HG03108 (cell line): ENCODE results near the gene DGKD.

Source experiments
- ATAC-seq: cut with Tn5 transposase; IDR thresholded peaks from one replicate; pipeline ENCODE4 v1.9.1; 2021; ENCODE audit warnings: moderate library complexity; ENCODE audit not compliant: unreplicated experiment

Gene DGKD

DNA sequence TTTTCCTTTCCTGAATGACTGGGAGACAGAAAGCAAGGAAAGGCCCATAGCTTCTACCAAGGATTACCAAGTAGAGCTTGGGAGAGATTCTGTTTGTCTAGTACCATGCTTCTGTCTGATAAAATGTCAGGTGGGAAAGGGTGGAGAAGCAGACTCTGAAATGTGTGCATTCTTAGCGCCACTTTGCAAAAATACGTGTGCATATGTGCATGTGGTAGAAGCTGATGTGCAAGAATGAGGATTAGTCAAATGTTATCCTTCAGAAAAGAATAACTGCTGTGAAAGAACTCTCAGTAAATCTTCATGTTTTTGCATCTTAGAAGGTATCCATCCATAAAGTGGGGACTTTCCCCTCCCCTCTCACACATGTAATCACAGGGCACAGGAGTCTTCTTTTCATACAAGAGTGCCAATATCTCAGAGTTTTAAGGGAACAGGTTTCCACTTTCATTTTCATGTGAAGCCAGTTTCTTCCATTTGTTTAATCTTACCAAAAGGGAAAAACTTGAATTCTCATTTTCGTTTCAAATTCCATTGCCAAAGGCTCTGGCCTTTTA lies 15.4 kb upstream of the DGKD start:
- no peak for ATAC-seq

DNA sequence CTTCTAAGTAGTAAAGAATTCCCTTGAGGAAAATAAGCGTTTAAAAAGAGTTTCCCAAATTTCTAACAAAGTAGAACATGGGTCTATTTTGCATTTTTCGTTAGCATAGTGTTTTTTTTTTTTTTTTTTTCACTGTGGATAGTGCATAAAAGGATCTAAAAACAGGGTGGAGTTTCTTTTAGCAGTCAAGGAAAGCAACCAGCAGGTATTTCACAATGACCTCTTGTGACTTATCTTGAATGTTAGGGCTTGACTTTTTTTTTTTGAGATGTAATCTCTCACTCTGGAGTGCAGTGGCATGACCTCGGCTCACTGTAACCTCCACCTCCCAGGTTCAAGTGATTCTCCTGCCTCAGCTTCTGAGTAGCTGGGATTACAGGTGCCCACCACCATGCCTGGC lies 14.9 kb upstream of the DGKD start:
- ATAC-seq: no peak

DNA sequence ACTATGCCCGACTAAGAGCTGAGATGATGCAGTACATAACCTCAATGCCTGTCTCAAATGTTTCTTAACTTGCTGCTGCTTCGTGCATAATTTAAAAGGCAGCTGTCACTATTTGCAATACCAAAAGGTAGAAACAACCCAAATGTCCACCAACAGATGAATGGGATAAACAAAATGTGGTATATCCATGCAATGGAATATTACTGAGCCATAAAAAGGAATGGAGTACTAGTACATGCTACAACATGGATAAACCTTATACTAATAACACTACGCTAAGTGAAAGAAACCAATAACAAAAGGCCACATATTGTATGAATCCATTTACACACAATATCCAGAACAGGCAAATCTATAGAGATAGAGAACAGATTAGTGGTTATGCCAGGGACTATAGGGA lies 13.0 kb upstream of the DGKD start:
- ATAC-seq: no peak

DNA sequence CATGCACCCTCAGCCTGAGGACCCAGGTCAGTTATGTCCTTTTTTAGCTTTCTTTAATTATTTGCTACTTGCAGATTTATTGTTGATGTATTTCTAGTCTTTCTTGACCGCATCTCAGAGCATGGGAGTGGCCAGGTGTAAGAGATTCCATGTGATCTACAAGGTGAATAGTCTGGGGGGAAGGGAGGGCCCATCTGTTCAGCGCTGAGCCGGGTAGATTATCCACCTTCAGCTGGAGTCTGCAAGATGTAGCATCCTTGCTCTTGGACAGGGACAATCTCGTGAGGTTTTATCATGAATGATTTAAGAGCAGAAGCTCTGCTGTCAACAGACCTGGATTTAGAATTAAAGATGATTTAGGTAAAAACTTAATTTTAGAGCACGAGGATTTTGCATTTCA lies 12.0 kb upstream of the DGKD start:
- ATAC-seq: no peak

DNA sequence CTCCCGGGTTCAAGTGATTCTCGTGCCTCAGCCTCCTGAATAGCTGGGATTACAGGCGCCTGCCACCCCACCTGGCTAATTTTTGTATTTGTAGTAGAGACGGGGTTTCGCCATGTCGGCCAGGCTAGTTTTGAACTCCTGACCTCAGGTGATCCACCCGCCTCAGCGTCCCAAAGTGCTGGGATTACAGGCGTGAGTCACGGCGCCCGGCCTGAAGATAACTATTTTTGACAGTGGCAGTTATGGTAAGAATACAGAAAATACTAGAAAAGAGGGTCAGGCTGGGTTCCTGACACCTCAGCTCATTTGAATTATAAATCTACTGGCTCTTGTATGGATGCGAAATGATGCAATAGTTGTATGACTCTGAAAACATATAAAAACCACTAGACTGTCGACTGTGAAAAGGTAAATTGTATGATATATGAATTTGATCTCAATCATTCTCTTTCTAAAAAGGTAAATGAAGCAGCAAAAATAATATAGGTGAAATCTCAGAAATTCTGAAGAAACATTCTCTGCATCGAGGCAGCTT lies 11.1 kb upstream of the DGKD start:
- no peak for ATAC-seq

DNA sequence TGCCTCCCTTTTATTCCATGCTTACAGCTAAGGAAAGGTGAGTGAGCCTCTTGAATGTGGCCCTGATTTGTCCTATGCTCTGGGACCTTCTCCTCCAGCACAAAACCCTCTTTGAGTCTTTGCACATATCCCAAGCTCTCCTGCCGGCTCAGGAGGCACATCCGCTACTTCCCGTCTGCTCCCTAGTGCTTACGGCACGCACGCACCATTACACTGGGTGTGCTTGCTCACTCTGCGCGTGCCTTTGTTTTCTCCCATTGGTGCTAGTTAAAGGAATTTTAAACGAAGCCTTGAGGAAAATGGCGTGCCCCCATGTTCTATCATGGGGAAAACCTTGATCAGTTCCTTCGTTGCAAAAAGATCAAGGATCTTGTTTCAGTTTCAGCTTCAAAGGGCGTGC lies 7.9 kb upstream of the DGKD start:
- ATAC-seq: no peak

DNA sequence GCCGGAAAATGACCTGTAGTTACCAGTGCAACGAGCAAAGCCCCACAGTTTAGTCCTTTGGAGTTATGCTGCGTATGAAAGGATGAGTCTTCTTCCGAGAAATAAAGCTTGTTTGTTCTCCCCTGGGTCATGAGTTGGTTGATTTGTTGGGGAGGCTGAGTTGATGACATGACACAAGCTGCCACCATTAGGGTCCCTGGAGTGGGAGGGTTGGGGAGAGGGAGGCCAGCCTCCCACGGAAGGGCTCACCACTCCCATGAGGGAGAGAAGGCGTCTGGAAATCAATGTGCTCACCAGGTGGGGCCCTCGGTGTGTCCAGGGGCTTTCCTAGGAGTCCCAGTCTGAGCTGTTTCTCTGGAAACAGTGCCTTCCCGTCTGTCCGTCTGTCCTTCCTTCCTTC lies 7.4 kb upstream of the DGKD start:
- ATAC-seq: no peak

DNA sequence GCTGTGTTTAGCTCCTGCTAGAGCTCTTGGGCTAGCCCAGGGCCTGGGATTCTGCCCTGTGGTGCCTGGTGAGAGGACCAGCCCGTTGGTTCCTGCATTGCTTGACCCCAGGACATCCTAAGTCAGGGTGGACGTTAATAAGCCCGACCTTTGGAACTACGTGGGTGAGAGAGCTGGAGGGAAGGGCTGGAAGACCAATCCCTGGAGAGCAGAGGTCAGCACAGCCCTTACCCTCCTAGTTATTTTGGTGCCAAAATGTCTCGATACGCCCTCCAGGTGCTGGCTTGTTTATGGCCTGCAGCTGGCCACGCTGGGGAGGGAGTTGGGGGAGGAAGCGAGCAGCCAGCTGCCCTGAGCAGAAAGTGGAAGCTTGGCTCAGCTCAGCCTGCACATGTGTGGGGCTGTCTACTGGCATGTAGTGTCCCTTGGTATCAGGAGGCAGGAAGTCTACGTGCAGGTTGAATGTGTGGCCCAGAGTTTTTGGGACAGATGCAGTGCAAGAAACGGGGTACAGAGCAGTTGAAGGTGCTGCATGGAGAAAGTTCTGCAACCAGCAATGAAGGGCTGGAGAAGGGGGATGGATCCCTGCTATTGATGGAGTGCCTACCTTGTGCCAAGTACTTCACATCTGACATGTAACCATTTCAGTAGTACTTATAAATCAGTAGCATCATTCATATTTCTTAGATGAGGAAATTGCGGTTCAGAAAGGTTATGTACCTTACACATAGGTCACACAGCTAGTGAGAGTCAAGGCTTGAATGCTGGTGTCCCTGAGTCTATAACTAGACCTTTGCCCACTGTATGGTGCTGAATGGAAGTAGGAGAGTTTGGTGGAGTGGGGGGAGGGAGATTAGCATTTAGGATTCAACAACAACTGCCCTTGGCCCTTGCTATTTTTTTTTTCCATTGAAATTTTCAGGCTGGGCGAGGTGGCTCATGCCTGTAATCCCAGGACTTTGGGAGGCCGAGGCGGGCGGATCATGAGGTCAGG lies 5.0 kb upstream of the DGKD start:
- ATAC-seq: peak; percentile 69

DNA sequence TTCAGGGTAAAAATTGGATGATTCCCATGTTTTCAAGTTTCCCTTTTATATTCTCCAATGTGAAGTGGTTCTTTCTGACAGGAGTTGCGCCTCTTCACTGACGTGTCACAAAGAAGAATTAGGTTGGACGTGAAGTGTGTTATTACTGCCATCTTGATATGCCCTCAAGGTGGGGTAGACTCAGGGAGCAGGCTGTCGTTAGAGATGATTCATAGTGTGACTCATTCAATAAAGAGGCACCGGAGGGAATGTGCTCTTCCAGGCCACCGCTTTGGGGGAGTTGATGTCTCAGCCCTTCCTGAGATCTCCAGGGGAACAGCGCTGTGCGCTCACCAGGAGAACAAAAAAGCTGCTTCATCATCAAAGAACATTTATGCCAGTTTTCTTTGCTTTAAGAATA lies 3.6 kb upstream of the DGKD start:
- ATAC-seq: no peak

DNA sequence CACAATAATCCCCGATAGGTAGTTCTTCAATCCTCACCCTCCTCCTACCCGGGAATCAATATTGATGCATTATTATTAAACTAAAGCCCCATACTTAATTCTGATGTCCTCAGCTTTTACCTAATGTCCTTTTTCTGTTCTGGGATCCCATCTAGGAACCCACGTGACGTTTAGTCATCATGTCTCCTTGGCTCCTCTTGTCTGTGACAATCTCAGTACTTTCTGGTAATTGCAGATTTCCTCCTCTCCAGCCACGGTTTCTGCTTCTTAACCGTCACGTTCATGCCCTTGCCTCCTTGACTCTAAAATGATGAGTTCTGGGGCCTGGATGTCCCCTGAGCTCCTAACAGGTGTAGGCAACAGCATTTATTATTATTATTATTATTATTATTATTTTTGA lies 2.9 kb upstream of the DGKD start:
- ATAC-seq: no peak

DNA sequence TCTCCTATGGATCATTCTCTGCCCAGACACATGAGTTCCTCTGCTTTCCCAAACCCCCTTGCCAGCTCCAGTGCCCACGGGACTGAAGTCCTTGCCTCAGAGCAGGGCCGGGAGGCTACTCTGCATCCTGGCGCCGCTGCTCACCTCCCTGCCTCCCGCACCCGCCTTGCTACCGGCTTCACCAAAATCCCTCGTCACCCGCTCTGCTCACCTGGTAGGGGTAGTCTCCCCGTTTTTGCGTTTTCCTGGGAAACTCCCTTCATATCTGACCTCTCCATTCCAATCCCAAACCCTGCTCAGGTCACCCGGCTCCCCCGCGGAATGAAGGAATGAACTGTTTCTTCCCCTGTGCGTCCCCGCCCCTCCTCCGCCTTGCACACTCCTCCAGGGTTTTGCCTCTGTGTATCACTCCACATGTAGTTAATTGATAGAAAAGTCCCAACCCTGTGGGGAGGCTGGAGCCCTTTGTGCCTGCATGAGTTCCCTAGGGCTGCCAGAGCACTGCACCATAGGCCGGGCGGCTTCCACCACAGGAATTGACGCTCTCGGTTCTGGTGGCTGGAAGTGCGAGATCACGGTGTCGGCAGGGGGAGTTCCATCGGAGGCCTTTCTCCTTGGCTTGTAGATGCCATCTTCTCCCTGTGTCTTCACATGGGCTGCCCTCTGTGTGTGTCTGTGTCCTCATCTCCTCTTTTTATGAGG lies 2.0 kb upstream of the DGKD start:
- no peak for ATAC-seq

DNA sequence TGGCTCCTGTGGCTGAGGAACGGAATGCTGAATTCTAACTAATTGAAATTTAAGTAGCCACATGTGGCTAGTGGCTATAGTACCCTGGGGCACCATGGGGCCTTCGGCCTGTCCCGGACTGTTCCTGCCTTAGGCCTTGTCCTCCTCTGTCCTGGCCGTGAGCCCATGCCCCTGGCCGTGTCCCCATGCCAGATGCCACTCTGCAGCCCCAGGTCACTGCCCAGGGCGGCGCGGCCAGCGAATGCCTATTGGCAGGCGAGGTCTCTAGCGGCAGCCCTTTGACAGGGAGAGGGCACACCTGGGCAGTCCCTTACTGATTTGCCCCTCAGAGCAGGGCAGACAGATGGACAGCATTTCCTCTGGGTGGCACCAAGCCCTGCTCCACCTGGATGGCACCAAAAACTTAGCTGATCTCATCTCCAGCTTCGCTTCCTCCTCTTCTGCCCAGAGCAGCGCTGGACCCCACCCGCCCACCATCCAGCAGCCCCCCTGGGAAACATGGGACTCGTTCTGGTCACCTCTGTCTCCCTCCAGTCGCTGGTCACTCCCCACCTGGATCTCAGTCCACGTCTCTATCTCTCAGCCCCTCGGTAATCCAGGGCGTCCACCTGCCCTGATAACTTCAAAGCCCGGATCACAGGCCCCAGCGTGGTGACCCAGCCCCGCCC lies 1.1 kb upstream of the DGKD start:
- no peak for ATAC-seq

DNA sequence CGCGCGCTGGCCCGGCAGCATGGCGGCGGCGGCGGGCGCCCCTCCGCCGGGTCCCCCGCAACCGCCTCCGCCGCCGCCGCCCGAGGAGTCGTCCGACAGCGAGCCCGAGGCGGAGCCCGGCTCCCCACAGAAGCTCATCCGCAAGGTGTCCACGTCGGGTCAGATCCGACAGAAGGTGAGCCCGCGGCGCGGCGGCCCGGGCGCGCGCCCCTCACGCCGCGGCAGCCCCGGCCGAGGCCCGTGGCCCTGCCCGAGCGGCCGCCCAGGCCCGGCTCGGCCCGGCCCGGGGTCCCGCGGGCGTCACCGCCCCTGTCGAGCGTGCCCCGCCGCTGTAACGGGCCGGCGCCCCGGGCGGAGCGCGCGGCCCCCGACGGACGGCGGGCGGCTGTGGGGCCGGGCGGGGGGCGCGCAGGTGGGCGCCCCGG lies 218 bp downstream of the DGKD start:
- peak; percentile 23 for ATAC-seq

DNA sequence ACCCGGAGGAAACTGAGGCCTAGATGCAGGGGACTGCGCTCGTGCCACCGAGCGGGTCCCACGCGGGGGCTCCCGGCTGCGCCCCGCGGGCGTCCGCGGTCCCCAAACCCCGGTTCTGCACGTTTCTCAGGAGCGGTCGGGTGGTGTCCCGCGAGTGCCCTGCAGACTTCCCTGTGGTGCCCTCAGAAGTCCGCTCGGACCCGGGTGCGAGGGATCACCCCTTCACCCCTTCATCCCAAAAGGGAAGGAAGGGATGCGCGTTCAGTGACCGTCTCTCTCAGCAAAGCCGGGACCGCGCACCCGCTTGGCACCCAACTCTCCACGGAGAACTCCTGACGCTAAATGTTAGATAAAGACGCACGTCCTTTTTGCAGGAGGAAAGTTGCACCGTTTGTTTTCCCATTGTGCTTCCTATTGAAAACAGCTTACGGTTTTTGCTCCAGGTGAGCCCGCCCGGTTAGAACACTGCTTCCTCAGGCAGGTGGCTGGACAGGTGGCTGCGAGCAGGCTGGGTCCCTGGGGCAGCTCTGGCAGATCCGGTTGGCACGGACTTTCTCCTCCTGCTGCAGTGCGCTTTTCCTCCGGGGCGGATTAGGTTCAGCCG lies 779 bp downstream of the DGKD start:
- ATAC-seq: no peak

DNA sequence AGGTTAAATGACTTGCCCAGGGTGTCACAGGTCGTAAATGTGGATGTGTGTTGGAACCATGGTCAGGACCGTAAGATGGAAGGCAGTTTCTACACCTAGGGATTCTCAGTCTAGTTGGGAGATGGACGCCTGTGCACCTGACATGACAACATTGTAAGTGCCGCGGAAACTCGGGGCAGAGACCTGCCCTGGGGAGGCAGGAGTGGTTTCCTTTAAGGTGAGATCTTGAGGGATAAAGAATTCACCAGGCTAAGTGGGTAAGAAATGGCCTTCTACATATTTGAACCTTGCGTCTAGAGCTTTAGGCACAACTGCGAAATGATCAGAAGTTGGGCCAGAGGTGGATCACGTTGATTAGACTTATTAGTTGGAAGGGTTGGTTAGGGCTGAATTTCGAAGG lies 1.6 kb downstream of the DGKD start:
- ATAC-seq: no peak

DNA sequence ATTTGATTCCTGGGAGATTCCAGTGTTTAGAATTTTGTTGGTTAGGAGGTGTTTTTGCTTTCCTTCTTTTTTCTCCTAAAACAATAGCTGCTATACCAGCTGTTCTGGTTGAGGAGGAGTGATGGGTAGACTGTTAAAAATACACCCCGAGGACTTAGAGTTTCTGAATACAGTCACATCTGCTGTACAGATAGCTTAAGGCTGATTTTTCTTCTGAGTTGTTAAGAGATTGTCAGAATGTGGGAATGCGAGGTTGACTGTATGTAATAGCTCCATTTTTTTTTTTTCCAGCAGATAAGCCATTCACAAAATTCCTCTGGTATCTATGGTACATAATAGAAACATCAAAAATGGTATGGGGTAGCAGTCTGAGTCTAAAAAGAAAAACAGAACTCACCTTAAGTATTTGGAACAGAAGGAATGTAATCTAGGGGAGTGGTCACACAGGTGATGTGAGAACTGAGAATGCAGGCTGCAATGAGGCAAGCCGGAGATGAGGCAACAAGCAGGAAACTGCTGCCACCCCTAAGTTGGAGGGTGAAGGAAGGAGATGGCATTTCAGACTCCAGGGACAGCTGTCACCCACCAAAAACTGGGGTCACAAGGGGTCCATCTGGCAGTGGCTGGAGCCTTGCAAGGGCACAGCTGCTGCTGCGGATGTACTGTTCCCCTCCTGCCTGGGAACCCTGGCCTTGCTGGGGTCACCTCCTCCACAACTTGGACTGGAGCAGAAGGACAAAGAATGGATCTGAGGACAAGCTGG lies 2.4 kb downstream of the DGKD start:
- no peak for ATAC-seq

DNA sequence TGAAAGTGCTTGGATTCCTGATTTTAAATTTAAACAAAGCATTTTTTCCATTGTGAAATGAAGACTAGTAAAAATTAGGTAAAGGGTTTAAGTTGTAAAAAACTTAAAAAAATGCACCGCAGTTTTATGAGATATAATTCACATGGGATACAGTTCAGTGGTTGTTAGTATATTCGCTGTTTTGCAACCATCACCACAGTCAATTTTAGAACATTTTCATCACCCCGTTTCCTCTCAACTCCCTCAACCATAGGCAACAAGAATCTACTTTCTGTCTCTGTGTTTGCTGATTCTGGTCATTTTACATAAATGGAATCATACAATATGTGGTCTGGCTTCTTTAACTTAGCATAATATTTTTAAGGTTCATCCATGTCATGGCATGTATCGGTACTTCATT lies 4.0 kb downstream of the DGKD start:
- no peak for ATAC-seq

DNA sequence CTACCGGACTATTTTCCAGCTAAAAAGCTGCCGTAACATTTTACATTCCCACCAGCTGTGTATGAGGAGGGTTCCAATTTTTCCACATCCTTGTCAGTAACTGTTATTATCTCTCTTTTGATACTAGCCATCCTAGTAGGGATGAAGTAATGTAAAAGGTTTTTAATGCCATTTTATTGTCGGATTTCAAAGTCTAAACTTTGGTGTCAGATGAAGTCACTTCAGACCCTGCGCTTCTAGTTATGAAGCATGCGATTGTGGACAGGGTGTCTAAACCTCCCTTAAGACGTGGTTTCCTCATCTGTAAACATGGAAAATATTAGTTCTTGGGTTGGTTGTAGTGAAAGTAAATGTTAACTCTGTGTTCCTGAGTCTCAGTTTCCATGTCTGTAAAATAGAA lies 4.7 kb downstream of the DGKD start:
- no peak for ATAC-seq

DNA sequence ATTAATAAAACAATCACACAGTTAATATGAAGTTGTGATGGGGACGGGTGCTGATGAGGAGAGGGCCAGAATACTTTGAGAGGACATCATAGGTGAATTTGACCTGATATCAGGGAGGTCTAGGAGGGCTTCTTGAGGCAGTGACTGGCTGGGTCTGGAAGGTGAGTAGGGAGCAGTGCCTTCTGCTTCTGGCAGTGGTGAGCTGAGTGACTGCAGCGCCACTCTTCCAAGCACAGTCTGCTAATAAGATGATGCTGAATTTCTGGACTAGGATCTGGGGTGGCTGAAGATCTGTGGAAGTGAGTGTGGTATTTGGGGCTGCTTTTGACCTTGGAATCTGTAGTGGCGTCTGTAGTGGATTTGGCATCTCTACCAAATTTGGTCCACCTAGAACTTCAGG lies 5.5 kb downstream of the DGKD start:
- ATAC-seq: no peak

DNA sequence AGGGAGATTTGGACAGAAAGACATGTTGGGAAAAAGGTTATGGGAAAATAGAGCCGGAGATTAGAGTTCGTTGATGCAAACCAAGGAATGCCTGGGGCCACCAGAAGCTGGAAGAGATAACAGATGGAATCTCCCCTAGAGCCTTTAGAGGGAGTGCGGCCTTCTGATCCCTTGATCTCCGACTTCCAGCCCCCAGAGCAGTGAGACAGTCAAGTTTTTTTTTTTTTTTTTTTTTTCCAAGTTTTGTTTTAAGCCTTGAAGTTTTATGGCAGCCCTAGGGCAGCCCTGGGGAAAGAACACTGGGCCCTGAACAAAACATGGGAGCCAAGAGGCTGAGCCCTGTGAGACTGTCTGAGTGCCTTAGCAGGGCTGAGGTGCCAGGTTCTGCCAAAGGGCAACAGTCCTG lies 6.5 kb downstream of the DGKD start:
- ATAC-seq: no peak
